Measurements from ENCODE around the gene WBP2NL. TPM values are rescaled to one million over a fixed set of nuclear protein-coding genes. Genes with fewer than 3 reads are reported as not detected.

WBP2NL gene
- total and polyA plus RNA-seq, 2 of the 8 experiments (the other 6 are each of a cell fraction or from before 2014, with no cell fraction given) = not detected

DNA sequence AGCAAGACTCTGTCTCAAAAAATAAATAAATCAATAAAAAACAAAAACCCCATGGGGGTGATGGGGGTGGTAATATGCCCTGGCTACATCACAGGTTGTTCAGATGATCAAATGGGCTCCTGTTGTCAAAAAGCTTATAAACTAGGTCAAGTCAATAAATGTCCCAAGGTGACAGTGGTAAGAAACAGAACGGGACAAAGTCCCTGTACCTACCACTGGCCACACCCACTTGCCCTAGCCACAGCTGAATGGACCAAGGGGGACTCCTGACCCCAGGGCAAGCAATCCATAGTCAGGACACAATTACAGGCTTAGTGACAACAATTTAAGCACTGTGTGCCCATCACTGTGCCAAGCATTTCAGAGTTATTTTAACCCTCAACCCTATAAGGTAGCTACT lies 66.0 kb downstream of the WBP2NL start:
- CTCF ChIA-PET (ENCODE audit: partially characterized antibody) = interaction anchor here (0.9 to 1.9 kb wide), 6 partner anchors 18 to 99 kb away, joined by 3 to 5 read pairs (median 4); partner anchors contain the start of gene NDUFA6
- H2BK20ac ChIP-seq (ENCODE audit: low read length) = peak overlapping the region; percentile 53; the same call in 1 of the 2 replicates
- peak overlapping the region; percentile 99; the same call in 1 of the 2 replicates for H2BK5ac ChIP-seq (ENCODE audit: low read depth, low read length)
- no peaks in the 10 kb centered on the region for H3K79me2 ChIP-seq (ENCODE audit: control insufficient read depth in 1 of 2, insufficient read depth in 2 of 2, low read length in 2 of 2)
- POLR2A ChIA-PET (ENCODE audit: partially characterized antibody) = interaction anchor here (0.6 to 1.7 kb wide), 6 partner anchors 11 to 351 kb away, joined by 3 to 17 read pairs (median 4); partner anchors contain the start of genes CCDC134 and NDUFA6
- WGBS, 2 experiments (ENCODE audit: extremely low coverage in 1 of 2, insufficient coverage in 1 of 2, insufficient read length in 1 of 2, insufficient replicate concordance in 2 of 2, low coverage in 1 of 2, low lambda C conversion rate in 2 of 2, missing lambda C conversion rate in 1 of 2) = 95% methylated on average over 1 of the region's 1 CpG; no CpG with 5 or more reads in 1 of the 2 experiments
- DNase-seq (ENCODE audit: low read depth in 1 of 2, low spot score in 2 of 2) (peak in 1 of 2 experiments; percentile 11), FAIRE-seq (no peak)
- H3K4me3 ChIP-seq (ENCODE audit: extremely low read depth in 1 of 4, insufficient read depth in 2 of 4, low read depth in 3 of 4, low read length in 4 of 4) = no peak overlapping the region
- H3K4me1 ChIP-seq (replicated peaks in 1 of 4; ENCODE audit: control insufficient read depth in 3 of 4, insufficient read depth in 4 of 4, low read length in 3 of 4) = peaks cover 0 to 14% (median 9%) of the 10 kb centered on the region in 4 experiments; a peak in 4 of 7 replicates
- H3K4me2 ChIP-seq (ENCODE audit: insufficient read depth in 1 of 2, low read depth in 2 of 2, low read length in 2 of 2) = peak overlapping the region in 1 of 2 experiments; percentile 63; a peak in 2 of 4 replicates
- H2AK5ac ChIP-seq (ENCODE audit: low read depth, low read length) = peak overlapping the region; percentile 89; the same call in 1 of the 2 replicates
- no peak overlapping the region for H3K14ac ChIP-seq (ENCODE audit: insufficient read length)
- no peak overlapping the region for H3K27ac ChIP-seq (ENCODE audit: low read depth, low read length)
- no peaks in the 10 kb centered on the region; a peak in 1 of 7 replicates for H3K27me3 ChIP-seq (replicated peaks in 1 of 4; ENCODE audit: control insufficient read depth in 3 of 4, extremely low read depth in 1 of 4, insufficient read depth in 3 of 4, low read length in 3 of 4)
- 0 out of 2 replicates have a peak overlapping the region, but pooled peaks have one; percentile 29 for H2BK15ac ChIP-seq (ENCODE audit: low read length)
- no peak overlapping the region for H2AFZ ChIP-seq (ENCODE audit: low read length)
- H3K79me1 ChIP-seq (ENCODE audit: low read depth, low read length) = no peaks in the 10 kb centered on the region
- H2BK12ac ChIP-seq (ENCODE audit: low read depth, low read length) = peak overlapping the region; percentile 88; the same call in 1 of the 2 replicates
- no peaks in the 10 kb centered on the region for H3K9me3 ChIP-seq (ENCODE audit: insufficient read depth in 2 of 2, low read depth in 1 of 2, low read length in 1 of 2)
- peaks cover 0 to 4% (median 3%) of the 10 kb centered on the region in 4 experiments; a peak in 3 of 8 replicates for H3K36me3 ChIP-seq (ENCODE audit: control insufficient read depth in 2 of 4, insufficient read depth in 4 of 4, low read length in 3 of 4)
- peak overlapping the region; percentile 13 for H3K4ac ChIP-seq (replicated peaks; ENCODE audit: insufficient read length, low read depth, low read length)
- TF ChIP-seq JUND (IDR thresholded peaks at IDR 0.05; ENCODE audit: low read length) (no peak), MAFK (IDR thresholded peaks at IDR 0.05; ENCODE audit: low read depth, low read length) (no peak)
- H4K8ac ChIP-seq (ENCODE audit: extremely low read depth, insufficient read depth, low read length) = no peak overlapping the region
- no peak overlapping the region for H3K9ac ChIP-seq (replicated peaks in 1 of 4; ENCODE audit: extremely low read depth in 1 of 4, low read depth in 3 of 4, low read length in 3 of 4)
- no peak overlapping the region for H3K56ac ChIP-seq (replicated peaks; ENCODE audit: insufficient read length, low read depth, low read length)
- no peak overlapping the region for H4K5ac ChIP-seq (ENCODE audit: insufficient read length, low read depth, low read length)
- H2BK120ac ChIP-seq (replicated peaks; ENCODE audit: low read depth, low read length) = no peak overlapping the region
- peak overlapping the region; percentile 55; the same call in 1 of the 2 replicates for H3K18ac ChIP-seq (ENCODE audit: extremely low read depth, low read length)
- H4K20me1 ChIP-seq (replicated peaks in 1 of 2; ENCODE audit: control insufficient read depth in 1 of 2, insufficient read depth in 2 of 2, low read length in 2 of 2) = peaks cover 0 to 3% of the 10 kb centered on the region in 2 experiments
- no peak overlapping the region for H4K91ac ChIP-seq (replicated peaks; ENCODE audit: insufficient read length, low read length)
- 0 out of 2 replicates have a peak, but pooled peaks cover under 1% of the 10 kb centered on the region for H3K23me2 ChIP-seq (ENCODE audit: low read depth, low read length)
- H3K23ac ChIP-seq (ENCODE audit: insufficient read length) = no peak overlapping the region

All from H1 (cell line).